ENCODE results near the gene FERMT1.

DNA sequence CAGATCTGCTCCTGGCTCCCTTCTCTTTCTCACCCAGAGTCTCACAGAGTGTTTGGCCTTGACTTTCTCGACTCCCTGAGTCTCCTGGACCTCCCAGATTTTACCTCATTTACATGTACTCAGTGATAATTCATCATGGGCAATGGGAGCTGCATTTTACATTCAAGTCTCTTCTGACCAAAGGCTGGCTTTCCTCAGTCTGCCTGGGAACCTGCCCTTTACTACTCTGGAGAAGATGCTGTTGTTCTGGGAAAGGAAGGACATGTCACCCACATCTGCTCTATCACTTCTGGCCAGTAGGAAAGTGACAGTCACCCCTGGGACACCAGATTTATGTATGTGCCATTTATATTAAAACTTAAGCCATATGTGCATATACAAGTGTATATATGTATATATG, 76.4 kb downstream of the FERMT1 start:
- no peak for TF ChIP-seq STAG1 (CRISPR knock-in tag; IDR thresholded peaks at IDR 0.05)
- TF ChIP-seq CTCF (CRISPR knock-in tag; IDR thresholded peaks at IDR 0.05) = no peak
- no peak for TF ChIP-seq FOXM1 (CRISPR knock-in tag; IDR thresholded peaks at IDR 0.05)
- no peak for TF ChIP-seq FOSL2 (CRISPR knock-in tag; IDR thresholded peaks at IDR 0.05)
